Activated T-cell treated with anti-CD3 and anti-CD28 coated beads for 48 hours (primary cell): ENCODE measurements around the gene RB1.
A peak's percentile ranks its signal among the peaks of the same experiment; 100 is the strongest.
"Not testable (repeated sequence)": the region's sequence is repeated elsewhere in the genome, so short reads cannot be mapped to it uniquely, and the experiment has no call there.

Experiments
- DNase-seq: peaks from one replicate; pipeline ENCODE4 v3.0.0-alpha.2; 2020; ENCODE audit warnings: low read depth

Gene RB1

DNA sequence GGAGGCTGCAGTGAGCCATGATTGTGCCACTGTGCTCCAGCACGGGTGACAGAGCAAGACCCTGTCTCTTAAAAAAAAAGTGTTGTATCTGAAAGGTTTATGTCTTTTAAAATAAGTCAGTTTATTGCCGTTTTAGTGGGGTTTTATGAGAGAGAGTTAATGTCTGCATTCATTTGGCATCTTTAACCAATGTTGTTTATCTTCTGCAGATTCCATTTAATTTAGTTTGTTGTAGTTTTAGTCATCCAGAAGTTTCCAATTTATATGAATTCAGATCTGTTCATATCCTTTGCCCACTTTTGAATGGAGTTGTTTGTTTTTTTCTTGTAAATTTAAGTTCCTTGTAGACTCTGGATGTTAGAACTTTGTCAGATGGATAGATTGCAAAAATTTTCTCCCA lies 146.1 kb downstream of the RB1 start:
- DNase-seq: no peak

DNA sequence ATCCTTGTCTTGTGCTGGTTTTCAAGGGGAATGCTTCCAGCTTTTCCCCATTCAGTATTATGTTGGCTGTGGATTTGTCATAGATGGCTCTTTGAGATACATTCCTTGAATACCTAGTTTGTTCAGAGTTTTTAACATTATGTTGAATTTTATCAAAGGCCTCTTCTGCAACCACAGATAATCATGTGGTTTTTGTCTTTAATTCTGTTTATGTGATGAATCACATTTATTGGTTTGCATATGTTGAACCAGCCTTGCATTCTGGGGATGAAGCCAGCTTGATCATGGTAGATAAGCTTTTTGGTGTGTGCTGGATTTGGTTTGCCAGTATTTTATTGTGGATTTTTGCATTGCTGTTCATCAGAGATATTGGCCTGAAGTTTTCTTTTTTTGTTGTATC lies 147.6 kb downstream of the RB1 start:
- DNase-seq: not testable (repeated sequence)

DNA sequence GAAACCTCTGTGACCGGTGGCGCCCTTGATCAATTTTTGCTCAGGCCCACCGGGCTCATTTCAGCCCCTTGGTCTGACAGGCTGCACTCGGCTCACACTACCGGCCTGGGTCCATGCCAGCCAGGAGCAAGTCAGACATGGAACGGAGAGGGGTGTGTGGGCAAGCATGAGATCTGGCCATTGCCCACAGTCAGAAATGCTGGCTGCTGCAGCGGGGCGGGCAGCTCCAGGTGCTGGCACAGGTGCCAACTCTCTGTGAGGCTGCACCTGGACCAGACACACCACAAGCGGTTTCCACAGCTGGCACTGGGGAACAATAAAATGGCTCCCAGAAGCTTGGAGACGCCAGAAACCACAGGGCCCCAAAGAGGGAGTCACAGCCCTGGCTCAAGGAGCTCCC lies 153.0 kb downstream of the RB1 start:
- DNase-seq: no peak

DNA sequence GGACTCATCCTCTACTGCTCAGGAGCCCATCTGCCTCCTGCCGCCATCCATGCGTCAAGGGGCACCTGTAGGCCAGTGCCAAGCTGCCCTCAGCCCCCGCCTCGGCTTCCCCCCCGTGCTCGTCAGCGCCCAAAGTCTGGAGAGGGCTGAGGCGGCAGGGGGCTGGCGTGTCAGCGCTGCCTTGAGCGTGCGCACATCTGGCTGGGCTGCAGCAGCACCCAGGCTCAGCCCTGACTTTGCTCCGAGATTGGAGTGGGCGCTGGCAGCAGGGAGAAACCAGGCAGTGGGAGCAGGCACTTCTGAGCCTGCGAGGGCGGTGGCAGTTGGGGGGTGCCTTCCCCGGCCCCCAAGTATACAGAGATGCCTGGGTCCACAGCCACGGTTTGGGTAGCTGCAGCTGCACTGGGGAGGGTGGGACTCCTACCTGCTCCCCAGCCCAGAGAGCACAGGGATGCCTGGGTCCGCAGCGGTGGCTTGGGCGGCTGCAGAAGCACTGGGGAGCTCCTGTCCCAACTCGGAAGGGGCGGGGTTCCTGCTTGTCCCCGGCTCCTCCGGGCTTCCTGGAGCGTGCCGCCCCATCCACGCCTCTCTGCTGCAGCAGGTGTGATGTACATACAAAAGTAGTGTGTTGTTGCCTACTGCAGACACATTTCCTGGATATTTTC lies 154.2 kb downstream of the RB1 start:
- DNase-seq: no peak

DNA sequence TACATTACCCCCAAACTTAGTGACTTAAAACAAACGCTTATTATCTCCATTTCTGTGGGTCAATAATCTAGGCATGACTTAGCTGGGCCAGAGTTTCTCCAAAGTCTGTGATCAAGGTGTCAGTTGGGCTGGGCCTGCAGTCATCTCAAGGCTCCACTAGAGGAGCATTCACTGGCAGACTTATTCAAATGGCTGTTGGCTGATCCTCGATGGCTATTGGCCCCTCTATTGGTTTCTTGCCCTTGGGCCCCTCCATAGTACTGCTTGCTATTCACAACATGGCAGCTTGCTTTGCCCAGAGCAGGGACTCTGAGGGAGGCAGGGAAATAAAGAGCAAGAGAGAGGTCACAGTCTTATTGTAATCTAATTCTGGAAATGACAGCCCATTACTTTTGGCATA lies 171.7 kb downstream of the RB1 start:
- no peak for DNase-seq

DNA sequence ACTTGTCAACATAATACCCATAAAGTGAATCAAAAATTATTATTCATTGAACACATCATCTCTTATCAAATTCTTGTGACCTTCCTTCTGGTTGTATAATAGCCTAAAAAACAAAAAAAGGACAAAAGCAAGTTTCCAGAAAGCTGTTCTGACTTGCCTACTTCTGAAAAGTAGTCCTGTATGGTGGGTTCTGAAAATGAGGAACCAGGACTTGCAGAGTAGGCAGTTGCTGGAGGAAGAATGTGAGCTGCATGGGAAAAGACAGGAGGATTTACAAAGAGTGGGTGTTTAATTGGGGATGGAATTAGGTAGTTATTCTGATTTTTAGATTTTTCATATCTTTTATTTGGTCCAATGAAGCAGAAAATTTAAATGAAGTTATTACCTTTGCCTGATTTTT lies 172.7 kb downstream of the RB1 start:
- DNase-seq: no peak

DNA sequence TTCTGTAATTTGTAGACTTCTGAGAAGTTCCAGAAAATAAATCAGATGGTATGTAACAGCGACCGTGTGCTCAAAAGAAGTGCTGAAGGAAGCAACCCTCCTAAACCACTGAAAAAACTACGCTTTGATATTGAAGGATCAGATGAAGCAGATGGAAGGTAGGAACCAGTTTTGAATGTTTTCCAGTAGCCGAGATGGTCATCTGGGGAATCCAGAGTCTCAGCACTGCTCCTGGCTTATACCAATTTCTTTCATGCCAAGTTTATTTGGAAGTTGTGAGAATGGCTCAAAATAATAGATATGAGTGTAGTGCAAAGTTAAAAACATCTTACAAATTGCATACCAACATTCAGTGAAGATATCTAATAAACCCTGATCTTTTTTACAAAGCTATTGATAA lies 173.1 kb downstream of the RB1 start:
- no peak for DNase-seq

DNA sequence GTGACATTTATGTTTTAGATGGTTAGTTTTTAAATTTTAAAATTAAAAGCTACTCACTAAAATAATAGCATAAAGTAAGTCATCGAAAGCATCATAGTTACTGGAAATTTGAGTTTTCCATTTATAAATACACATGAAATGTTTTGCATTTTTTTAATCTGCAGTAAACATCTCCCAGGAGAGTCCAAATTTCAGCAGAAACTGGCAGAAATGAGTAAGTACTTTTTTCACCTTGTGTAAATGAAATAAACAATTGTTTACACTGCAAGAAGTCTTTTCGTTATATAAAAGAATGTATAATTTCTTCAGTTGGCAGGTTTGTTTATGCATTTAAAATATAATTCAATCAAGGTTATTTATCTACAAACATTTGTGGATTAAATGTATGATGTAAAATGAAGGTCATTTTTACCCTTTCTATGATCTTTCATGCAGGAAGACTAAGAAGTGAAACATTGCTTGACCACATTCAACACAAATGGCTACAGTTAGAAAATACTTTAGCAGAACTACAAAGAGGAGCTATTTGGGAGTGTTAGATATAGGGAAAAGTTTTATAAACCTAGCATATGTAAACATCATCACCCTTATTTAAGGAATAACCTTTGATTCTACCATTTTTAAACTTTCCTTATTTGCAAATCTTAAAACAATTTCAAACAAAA lies 173.8 kb downstream of the RB1 start:
- DNase-seq: no peak

DNA sequence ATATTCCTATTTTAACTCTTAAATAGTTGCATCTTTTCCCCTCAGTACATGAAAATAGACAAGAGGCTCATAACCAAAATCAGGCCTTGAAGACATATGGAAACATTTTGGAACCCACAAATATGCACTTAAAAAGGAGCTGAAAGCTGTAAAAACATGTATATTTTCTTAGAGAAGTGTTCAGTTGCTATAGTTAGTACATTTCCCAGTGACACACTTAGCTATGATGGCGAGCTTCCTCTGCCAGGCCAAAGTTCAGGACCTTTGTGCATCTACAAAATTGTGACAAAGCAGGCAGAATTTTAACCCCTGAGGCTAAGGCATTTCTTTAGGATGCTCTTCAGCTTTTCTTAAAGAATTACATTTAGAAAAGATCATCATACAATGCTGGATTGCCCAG lies 174.8 kb downstream of the RB1 start:
- no peak for DNase-seq

DNA sequence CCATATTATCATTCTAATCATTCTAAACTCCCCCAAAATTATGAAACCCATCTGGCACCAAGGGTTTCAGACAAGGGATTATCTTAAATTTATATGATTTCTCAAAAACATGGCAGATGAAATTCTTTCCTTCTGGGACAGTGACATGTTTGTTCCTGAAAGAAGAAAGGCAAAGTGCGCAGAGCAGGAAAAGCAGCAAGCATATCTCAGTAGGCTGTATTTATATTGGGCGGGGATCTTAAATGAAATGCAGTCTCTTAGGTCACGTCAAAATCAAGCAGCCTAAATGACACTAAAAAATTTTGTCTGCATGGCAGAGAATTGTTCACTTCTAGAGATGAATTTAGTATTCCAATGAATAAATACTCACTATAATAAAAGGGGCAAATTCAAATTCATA lies 180.0 kb downstream of the RB1 start:
- no peak for DNase-seq

DNA sequence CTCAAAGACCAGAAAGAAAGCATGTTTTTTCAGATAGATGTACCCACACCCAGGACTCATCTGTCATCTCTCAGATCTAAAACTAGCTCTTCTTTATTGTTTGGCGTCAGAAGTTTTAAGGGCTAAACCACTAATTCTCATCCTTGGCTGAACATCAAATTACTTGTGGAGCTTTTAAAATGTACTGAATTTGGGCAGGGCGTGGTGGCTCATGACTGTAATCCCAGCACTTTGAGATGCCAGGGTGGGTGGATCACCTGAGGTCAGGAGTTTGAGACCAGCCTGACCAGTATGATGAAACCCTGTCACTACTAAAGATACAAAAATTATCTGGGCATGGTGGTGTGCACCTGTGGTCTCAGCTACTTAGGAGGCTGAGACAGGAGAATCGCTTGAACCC lies 181.9 kb downstream of the RB1 start:
- DNase-seq: no peak

DNA sequence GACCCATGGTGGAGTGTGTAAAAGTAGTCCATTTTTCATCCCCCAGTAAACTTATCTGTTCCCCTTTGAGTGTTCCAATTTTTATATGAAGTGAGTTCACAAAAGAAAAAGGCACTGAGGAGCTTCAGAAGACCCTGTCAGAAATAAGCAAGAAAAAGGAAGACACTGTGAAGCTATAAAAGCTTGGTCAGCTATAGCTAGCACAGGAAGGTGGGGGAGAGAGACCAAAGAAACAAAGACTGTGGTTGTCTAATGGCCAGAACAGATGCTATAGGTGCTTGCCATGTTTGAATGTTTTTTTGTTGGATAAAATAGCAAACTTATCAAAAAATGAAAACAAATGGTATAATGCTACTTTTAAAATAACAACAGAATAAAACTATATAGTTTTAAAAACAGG lies 182.8 kb downstream of the RB1 start:
- DNase-seq: no peak

DNA sequence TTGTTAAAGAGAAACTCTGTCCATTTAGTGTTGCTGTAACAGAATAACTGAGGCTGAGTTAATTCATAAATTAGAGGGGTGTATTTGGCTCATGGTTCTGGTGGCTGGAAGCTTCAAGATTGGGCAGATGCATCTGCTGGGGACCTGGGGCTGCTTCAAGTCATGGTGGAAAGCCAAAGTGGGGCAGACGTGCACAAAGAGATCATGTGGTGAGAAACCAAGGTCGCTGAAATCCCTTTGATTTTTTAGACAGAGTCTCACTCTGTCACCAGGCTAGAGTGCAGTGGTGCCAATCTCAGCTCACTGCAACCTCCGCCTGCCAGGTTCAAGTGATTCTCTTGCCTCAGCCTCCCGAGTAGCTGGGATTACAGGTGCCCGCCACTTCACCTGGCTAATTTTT lies 183.3 kb downstream of the RB1 start:
- no peak for DNase-seq

DNA sequence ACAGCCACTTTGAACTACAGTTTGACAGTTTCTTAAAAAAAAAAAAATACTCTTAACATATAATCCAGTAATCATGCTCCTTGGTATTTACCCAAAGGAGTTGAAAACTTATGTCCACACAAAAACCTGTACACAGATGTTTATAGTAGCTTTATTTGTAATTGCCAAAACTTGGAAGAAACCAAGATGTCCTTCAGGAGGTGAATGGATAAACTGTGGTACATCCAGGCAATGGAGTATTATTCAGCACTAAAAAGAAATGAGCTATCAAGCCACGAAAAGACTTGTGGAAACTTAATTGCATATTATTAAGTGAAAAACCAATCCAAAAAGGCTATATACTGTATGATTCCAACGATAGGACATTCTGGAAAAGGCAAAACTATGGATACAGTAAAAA lies 184.4 kb downstream of the RB1 start:
- DNase-seq: no peak

DNA sequence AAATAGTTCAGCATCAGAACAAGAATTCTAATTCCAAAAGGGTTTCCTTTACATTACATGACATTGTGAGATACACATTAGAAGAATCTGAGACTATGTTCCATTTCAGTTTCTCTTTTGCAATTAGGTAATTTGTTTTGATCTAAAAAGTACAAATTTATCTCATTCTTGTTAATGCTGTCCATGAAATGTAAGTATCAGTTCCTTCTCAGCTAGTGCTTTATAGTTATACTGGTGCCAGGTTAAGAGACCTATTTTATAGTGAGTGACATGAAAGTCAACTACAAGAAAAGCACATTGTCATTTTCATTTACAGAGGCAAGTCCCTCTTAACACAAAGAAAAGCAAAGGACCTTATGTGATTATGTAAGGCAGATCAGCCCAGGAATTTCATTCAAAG lies 185.4 kb downstream of the RB1 start:
- DNase-seq: no peak

DNA sequence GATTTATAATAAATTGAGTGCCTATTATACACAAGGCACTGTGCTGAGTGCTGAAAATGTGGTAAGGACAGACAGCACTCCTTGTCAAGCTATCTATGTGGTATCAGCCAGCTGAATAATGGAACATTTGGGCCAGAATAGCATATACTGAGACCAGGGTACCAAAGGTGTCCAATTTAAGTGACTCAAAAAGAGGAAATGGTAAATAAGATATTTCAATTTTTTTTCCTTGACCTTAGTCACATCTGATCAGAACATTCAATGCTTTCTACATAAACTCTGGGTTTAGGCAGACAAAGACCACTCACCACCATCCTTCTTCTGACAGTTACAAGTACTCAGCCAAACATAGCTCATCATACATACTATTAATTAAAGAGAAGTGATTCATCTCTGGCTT lies 186.1 kb downstream of the RB1 start:
- DNase-seq: no peak

DNA sequence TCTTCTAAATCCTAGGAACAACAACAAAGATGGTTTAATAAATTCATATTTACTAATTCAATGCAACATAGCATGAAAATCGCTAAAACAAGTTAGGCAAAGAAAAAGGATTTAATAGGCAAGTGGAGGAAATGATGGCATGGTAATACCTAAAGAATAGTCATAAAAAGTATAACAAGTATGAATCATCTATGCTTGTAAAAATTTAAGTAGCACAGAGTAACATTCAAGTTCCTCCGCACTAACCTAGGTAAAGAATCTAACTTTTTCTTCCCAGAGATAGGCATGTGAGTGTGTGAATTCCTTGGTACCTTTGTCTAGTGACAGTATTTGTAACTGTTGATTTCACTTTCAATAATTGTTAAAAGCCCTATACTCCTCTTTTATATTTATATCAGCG lies 186.7 kb downstream of the RB1 start:
- DNase-seq: no peak

DNA sequence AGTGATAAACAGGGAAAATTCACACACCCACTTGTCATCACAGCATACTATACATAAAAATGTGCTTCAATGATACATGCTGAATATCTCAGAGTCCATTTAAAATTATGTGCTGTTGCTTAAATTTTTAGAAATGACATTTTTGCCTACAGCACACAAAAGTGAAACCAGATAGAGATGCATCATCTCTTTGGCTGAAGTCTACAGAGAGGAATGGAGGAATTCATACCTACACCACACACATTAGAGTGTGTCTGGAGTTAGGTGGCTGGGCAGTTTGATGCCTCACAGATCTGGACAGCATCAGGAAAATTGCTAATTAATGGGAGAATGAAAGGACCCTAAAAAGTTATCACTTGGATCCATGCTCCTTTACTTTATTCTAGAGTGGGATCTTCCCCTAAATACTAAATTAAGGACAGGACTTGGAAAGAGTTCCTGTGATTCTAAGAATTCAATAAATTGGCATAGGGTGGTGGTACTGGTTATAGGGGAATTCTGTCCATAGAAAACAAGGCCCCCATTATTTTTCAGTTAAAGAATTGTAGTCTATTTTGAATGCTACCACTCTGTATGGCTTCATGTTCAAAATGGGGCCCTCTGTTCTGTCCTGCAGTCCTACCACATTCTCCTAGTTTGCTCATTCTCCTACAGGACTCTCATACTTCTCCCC lies 188.0 kb downstream of the RB1 start:
- DNase-seq: no peak

DNA sequence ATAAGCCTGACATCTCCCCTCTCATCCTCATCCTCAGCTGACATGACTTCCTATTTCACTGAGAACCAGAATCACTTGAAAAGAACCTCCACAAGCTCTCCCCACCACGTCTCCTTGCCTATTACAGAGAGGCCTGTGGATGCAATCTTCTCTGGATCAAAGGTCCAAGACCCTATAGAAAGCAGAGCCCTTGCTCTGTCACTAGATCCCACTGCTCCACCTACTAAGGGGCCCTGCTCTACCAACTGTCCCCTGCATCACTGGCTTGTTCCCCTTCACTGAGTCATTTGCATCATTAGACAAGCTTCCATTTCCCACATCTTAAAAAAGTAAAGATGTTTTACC lies 188.5 kb downstream of the RB1 start:
- no peak for DNase-seq

DNA sequence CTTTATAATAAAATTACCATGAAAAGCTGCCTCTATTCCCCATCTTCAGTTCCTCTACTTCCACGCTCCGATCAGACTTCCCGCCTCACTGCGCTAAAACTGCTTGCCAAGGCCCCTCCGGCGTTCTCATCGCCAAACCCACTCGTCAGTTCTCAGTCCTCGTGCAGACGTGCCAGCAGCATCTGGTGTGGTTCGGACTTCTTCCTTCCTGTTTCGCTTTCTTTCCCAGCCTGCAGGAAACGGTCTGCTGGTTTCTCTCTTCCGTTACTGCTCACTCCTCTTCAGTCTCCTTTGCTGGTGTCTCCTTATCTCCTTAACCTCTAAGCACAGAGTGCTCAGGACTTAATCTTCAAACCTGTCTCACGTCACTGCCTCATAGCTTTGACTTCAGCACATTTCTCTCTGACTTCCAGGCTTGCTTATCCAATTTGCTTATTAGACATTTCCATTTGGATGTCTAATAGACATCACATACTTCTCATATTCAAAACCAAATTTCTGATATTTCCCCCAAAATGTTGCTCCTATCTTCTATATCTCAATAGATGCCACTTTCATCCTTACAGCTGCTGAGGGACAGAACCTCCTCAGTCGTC lies 189.0 kb downstream of the RB1 start:
- DNase-seq: peak; percentile 51

DNA sequence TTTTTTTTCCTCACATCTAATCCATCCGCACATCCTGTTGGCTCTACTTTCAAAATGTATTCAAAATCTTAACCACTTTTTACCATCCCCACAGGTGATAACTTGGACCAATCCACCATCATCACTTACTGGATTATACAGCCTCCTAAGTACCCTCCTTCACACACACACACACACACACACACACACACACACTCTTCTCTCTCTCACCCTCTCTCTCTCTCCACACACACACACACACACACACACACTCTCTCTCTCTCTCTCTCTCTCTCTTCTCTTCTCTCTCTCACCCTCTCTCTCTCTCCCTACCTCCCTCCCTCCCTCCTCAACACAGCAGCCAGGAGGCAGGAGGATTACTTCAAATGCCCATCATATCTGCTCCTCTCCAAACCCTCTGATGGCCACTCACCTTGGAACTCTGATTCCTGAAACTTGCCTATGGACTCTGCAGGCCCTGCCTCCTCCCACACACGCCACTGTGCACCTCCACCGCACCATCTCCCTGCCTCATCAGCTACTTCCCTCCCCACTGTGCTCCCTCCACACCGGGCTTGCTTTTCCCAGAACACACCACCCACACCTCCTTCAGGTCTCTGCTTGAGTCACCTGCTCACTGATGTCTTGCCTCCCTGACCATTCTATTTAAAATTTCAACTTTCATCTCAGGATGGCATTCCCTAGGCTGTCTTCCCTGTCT lies 189.7 kb downstream of the RB1 start:
- peak; percentile 18 for DNase-seq

DNA sequence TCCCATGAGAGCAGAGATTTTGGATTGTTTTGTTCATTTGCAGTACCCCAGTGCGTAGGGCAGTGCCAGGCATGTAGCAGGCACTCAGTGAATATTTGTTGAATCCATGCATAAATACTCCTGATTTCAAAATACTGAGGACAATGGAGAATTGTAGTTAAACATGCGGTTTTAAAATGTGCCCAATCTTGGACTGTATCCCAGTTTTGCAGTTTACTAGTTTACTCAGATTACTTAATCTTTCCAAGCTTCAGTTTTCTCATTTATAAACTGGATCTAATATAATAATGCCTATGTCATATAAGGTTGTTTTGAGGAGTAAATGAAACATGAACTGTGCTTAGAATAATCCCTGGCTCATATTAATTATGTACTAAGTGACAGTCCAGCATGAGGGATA lies 190.3 kb downstream of the RB1 start:
- DNase-seq: no peak

DNA sequence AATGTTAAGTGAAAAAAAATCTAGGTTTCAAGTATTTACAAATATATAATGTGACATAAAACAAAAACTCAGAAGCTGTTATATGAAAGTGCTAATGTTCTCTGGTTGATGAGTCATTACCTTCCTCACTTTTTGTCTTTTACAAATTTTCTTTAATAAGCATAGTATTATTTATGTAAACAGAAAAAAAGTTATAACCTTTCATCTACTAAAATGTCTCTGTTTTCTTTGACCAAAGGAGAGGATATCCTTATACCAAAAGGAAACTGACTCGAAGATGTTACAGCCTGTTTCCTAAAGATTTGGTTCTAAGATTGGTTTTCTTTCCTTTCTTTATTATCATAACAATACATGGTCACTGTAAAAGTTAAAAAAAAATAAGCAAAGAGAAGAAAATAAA lies 191.3 kb downstream of the RB1 start:
- no peak for DNase-seq
